ENCODE results near the gene RAB7B.
"Not testable (repeated sequence)": the region's sequence is repeated elsewhere in the genome, so short reads cannot be mapped to it uniquely, and the experiment has no call there.

The RAB7B gene

DNA sequence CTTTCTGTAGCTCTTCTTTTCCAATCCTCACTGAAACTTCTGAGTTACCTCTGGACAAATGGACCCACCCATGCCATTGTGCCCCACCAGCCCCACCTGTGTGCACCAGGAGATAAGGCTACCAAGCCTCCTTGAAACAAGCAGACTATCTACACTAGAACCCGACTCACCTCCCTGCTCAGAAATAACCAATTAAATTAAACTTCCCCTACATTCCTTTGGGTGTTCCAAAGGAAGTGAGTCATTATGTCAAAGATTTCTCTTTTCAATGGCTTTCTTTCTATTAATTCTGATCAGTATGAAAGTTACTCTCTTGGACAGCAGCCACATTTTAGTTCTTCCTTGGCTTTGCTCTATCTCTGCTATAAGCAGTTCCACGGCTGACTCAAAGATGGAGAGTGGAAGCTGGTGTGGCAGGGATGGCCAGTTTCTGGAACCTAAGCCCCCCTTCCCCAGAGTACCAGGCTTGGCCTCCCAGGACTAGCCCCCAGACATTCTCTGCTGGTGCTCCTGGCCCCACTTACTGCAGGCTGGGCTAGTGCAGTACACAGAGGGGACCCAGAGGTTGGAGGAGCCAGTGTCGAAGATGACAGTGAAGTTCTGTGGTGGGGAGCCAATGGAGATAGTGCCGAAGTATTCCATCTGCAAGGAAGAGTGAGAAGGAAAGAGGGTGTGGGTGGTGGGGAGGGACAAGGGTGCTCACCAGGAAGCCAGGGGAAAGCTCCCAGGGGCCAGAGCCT, 18.6 kb upstream of the RAB7B start:
- DNase-seq: no peak

DNA sequence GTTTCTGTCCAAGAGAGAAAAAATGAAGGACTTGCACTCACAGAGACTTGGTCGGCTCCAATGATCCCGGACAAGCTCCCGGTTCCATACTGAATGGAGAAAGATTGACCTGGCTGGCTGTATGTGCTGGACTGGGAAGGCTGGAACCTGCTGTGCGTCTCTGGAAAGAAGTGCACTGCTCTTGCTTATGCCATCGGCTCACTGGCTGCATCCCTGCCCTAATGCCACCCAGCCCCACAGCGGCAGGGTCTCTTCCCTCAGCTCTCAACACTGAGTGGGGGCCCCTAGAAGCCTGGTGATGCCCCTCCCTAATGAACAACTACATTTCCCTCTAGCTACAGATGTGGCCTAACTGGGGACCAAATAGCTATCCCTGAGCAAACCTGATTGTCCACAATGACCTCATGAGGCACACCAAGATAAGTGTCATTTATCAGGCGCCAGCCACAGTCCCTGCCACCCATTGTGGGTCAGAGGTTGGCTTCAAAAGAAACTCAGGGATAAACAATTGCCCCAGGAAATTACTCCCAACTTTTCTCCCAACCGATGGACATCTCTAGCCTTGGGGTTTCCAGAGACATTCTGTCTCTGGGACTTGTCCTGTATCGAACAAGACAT, 17.9 kb upstream of the RAB7B start:
- no peak for DNase-seq

DNA sequence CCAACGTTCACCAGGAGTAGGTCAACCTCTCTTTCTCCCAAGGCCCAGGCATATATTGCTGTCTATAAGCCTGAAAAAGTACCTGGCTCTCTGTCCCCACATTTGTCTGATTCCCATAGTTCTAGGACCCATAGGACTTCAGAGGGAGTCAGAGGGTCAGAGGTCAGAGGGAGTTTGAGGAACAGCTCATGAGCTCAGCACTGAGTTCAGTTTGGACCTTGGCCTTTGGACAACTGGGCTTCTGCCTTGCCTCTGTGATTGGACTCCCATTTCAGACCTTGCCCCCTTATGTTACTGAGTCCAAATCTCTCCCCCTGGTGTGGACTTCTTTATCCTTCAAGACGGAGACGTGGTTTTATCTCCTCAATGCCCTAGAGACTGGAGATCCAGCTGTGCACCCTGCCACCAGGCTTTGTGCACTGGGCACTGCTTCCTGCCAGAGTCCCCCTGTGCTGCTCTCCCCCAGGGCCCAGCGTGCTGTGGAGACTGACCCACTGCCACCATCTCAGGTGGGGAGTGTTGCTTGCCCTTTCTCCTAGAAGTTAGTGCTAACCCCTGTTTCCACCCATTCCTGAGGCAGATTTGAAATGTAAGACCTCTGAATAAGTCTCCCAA, 17.3 kb upstream of the RAB7B start:
- no peak for DNase-seq

GRCh38 chr1:206015071-206015470, 11.9 kb upstream of the RAB7B start:
- DNase-seq: no peak

GRCh38 chr1:206014601-206015000, 11.4 kb upstream of the RAB7B start:
- no peak for DNase-seq

GRCh38 chr1:206013026-206013795, 10.0 kb upstream of the RAB7B start:
- no peak for DNase-seq

- DNase-seq: peak in 3 of 6 experiments; percentile 20 to 30 (median 28)
Measured at GRCh38 chr1:206012086-206012859, 9.1 kb upstream of the RAB7B start.

- DNase-seq: no peak
Measured at GRCh38 chr1:206011057-206011456, 7.9 kb upstream of the RAB7B start.

- no peak for DNase-seq
Measured at GRCh38 chr1:206010060-206010459, 6.9 kb upstream of the RAB7B start.

DNA sequence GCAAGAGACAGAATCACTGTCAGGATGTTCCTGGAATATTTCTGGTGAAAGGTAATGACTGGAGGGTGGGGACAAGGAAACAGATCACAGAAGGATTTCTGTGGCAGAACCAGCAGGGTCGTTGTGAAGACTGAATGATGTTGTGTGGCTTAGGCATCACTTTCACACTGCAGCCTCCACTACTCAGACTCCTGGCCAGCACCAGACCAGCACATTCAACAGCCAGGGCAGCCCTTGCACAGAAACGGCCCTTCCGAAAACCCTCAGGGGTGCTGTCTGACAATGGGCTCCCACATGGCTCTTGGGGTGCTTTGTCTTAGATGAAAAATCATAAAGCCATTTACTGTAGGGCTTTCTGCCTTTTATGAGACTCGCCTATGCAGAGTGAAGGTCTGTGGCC, 3.8 kb upstream of the RAB7B start:
- no peak for DNase-seq

DNA sequence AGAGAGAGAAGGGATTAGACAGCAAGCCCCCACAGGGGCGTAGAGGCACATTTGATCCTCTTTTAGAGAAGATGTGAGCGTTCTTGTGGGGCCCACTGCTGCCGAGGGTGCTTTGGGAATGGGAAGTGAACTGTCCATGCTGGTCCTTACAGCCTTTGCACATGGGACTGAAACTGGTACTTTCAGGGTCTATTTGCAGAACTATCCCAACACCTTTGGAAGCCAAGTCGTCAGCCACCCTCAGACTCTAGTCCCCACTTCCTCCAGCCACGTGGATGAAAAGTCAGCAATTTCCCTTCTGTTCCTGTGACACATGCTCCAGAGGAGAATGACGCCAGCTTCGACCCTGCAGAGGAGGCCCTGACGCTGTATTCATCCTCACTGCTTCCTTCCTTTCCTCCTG, 2.6 kb upstream of the RAB7B start:
- DNase-seq: no peak

GRCh38 chr1:206005234-206005633, 2.0 kb upstream of the RAB7B start:
- no peak for DNase-seq

DNA sequence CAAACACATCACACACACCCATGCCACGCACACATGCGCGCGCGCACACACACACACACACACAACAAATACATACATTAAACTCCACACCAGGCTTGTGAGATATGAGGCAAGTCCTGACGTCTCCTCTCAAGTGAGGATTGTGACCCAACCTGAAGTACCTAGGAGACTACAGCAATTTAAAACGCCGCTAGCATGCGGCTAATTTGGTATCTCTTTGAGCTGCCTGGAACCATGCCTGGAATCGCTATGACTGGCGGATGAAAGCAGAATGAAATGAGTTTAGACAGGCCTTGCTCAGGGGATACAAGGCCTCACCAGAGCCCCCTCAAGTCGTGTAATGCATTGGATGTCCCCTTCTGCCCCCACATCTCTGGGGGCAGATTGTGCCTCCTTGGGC, 1.6 kb upstream of the RAB7B start:
- DNase-seq: no peak

DNA sequence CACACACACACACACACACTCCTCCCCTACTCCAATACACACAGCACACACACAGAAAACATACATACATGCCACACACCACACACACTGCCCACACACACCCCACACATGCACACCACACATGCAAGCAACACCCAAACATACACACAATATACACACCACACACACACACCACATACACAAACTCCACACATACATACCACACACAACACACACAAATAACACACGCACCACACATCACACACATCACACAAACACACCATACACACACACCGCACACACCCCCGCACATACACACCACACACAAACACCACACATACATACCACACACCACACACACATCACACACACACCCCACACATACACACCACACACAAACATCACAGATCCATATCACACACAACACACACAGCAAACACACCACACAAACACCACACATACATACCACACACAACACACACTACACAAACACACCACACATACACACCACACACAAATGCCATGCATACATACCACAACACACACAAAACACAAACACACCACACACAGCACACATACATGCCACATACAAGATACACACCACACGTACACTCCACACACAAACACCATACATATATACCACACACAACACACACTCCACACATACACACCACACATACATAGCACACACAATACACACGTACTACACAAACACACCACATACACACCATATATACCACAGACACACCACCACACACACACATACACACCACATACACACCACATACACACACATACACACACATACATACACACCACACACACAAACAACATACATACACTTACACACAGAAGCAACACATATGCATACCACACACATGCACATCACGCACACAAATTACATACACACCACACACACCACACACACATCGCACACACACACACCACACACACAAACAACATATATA, 932 bp upstream of the RAB7B start:
- DNase-seq: no peak

DNA sequence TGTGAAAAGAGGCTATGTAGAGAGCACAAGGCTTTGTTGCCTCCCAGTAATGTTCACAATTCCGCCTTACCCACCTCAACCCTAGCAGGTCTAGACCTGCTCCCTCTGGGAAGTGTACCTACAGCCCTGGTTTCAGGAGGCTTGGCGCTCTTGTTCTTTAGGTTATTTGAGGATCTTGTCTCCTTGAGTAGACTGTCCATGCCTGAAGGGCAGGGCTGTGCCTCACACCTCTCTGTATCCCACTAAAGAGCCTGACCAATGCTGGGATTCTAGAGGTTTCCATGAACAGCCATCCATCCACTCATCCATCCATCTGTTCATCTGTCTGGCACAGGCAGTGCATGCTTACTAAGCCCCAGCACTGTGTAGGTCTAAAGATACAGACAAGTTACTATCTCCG, 1.0 kb downstream of the RAB7B start:
- DNase-seq: no peak

DNA sequence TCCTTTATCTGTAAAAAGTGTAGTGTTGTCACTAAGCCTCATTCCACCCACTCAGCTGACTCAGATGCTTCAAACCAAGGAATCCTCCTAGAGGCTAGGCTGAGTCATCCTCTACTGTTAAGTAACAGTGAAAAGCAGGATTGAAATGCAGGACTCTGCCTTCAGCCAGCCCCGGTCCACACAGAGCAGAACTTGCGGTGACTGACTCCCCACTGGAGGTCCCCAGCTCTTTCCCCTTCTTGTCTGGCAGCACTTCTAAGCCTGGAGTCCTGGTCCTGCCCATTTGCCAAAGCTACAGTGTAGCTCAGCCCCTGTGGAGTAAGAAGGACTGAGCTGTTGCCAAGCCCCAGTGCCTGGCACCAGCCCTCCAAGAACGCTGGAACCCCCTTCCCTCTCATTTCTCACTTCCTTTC, 1.7 kb downstream of the RAB7B start:
- DNase-seq: no peak

DNA sequence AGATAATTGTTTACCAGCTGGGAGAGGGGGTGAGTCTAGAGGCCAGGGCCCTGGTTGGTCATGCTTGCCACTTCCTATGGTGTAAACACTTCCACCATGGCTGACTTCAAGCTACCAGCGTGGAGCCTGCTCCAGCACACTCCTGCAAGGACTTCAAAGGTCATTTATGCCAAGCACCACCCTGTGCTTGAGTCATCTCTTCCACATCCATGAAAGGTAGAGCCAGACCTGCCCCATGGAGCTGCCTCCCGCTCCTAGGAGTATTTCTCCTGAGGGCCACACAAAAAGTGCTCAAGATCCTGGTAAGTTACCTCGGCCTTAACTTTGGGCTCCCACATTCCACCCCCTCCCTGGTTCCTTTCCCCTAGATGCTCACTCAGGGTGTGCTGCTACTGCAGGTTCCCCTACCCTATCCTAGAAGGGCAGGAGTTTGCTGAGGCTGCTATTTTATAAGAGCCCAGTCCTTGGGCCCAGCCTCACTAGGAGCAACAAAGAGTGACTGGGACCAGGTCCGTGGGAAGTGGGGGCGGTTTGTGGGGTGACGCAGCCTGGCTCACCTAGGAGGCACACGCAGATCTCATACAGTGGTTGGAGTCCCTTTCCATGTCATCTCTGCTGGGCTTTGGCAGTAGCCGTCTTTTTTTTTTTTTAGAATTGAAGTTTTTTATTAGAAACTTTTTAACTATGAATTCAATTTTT, 2.4 kb downstream of the RAB7B start:
- DNase-seq: no peak

GRCh38 chr1:205998457-205999241, 4.5 kb downstream of the RAB7B start:
- DNase-seq: no peak

- not testable (repeated sequence) for DNase-seq
Measured at GRCh38 chr1:205996641-205997040, 6.6 kb downstream of the RAB7B start.

- DNase-seq: no peak
Measured at GRCh38 chr1:205994346-205994745, 8.8 kb downstream of the RAB7B start.
